Stimulated activated CD8-positive, alpha-beta memory T cell treated with anti-CD3 and anti-CD28 coated beads, Interleukin-15, amount 100 ng/mL, for 4 hours (primary cell): ENCODE data around the gene SIL1.
"Not testable (repeated sequence)": the region's sequence is repeated elsewhere in the genome, so short reads cannot be mapped to it uniquely, and the experiment has no call there.

ENCODE experiments used
- DNase-seq, 2 donors: peaks; one replicate each; pipeline ENCODE4 v3.0.0-alpha.2; 2020; ENCODE audit warnings: low read depth in 2 of 2

SIL1 gene

GRCh38 chr5:139141446-139142204 lies 56.5 kb downstream of the SIL1 start:
- no peak for DNase-seq

GRCh38 chr5:139140591-139141071 lies 57.5 kb downstream of the SIL1 start:
- DNase-seq: no peak

GRCh38 chr5:139138809-139139208 lies 59.4 kb downstream of the SIL1 start:
- no peak for DNase-seq

- DNase-seq: no peak
These were observed 60.1 kb downstream of the SIL1 start for GRCh38 chr5:139138109-139138508.

- no peak for DNase-seq
These were observed 60.5 kb downstream of the SIL1 start for GRCh38 chr5:139137697-139138096.

GRCh38 chr5:139134906-139135305 lies 63.3 kb downstream of the SIL1 start:
- DNase-seq: no peak

GRCh38 chr5:139133282-139133681 lies 64.9 kb downstream of the SIL1 start:
- DNase-seq: no peak

- DNase-seq: no peak
These were observed 65.7 kb downstream of the SIL1 start for GRCh38 chr5:139132515-139132914.

GRCh38 chr5:139131921-139132432 lies 66.2 kb downstream of the SIL1 start:
- no peak for DNase-seq

GRCh38 chr5:139131465-139131864 lies 66.7 kb downstream of the SIL1 start:
- no peak for DNase-seq

- no peak for DNase-seq
These were observed 67.1 kb downstream of the SIL1 start for GRCh38 chr5:139131062-139131461.

GRCh38 chr5:139130214-139130613 lies 68.0 kb downstream of the SIL1 start:
- no peak for DNase-seq

- DNase-seq: no peak
These were observed 71.5 kb downstream of the SIL1 start for GRCh38 chr5:139126711-139127111.

GRCh38 chr5:139125991-139126390 lies 72.2 kb downstream of the SIL1 start:
- DNase-seq: no peak

GRCh38 chr5:139124774-139125520 lies 73.2 kb downstream of the SIL1 start:
- no peak for DNase-seq

- no peak for DNase-seq
These were observed 77.0 kb downstream of the SIL1 start for GRCh38 chr5:139121120-139121519.

- DNase-seq: no peak
These were observed 77.6 kb downstream of the SIL1 start for GRCh38 chr5:139120521-139120920.

- DNase-seq: no peak
These were observed 79.4 kb downstream of the SIL1 start for GRCh38 chr5:139118804-139119203.

- no peak for DNase-seq
These were observed 80.8 kb downstream of the SIL1 start for GRCh38 chr5:139117342-139117884.

GRCh38 chr5:139116100-139116655 lies 82.0 kb downstream of the SIL1 start:
- DNase-seq: no peak

GRCh38 chr5:139113892-139114291 lies 84.3 kb downstream of the SIL1 start:
- no peak for DNase-seq

GRCh38 chr5:139112362-139112761 lies 85.8 kb downstream of the SIL1 start:
- DNase-seq: not testable (repeated sequence)
